Fibroblast of the aortic adventitia (primary cell): ENCODE data around the gene STYXL1. TPM values are rescaled to one million over a fixed set of nuclear protein-coding genes. Genes with fewer than 3 reads are reported as not detected.
A peak's percentile ranks its signal among the peaks of the same experiment; 100 is the strongest.

ENCODE experiments used
- DNase-seq: peaks from one replicate; pipeline ENCODE4 v3.0.0-alpha.2; 2010; ENCODE audit warnings: low read depth
- H3K4me3 ChIP-seq: 2 replicates; pipeline ENCODE4 v1.5.1; 2011; ENCODE audit warnings: low read depth, mild to moderate bottlenecking, control low read depth, low read length, moderate library complexity
- CTCF ChIP-seq: IDR thresholded peaks from 2 replicates; pipeline ENCODE4 v1.5.1; 2011; ENCODE audit warnings: mild to moderate bottlenecking, low read length, control low read depth, inconsistent platforms; ENCODE audit not compliant: insufficient read depth
- total RNA-seq: library from RNA; depleted of rRNA; stranded (reverse); fragments of >200 nt; gene quantifications from 2 replicates; pipeline ENCODE4 v1.2.3, GENCODE V29; 2012; ENCODE audit warnings: low replicate concordance

STYXL1 gene
- total RNA-seq, 1 donor: 33.2 TPM

GRCh38 chr7:75971961-75972763, 75.6 kb downstream of the STYXL1 start:
- peak; percentile 27 for DNase-seq

GRCh38 chr7:75971309-75971960, 76.4 kb downstream of the STYXL1 start:
- no peak overlapping the region for H3K4me3 ChIP-seq
- DNase-seq: no peak
- no peak for TF ChIP-seq CTCF

More at GRCh38 chr7:75971961-75972763, 75.6 kb downstream of the STYXL1 start:
- H3K4me3 ChIP-seq: no peak overlapping the region
- peak; percentile 3 for TF ChIP-seq CTCF

GRCh38 chr7:75969704-75970498, 77.9 kb downstream of the STYXL1 start:
- no peak for TF ChIP-seq CTCF
- DNase-seq: no peak
- H3K4me3 ChIP-seq: no peak overlapping the region

GRCh38 chr7:75969182-75969581, 78.6 kb downstream of the STYXL1 start:
- DNase-seq: no peak
- no peak overlapping the region for H3K4me3 ChIP-seq
- no peak for TF ChIP-seq CTCF

- TF ChIP-seq CTCF: no peak
- no peak for DNase-seq
- no peak overlapping the region for H3K4me3 ChIP-seq
Observed at GRCh38 chr7:75968561-75969001, 79.2 kb downstream of the STYXL1 start.

- no peak for DNase-seq
- no peak for TF ChIP-seq CTCF
- H3K4me3 ChIP-seq: no peak overlapping the region
Observed at GRCh38 chr7:75968012-75968411, 79.8 kb downstream of the STYXL1 start.
